MM.1S (cell line): ENCODE results near the gene DPP6.

Experiments used
- CTCF ChIP-seq: fragments of 300-600 bp; sonication (generic); IDR thresholded peaks from 2 replicates; pipeline ENCODE4 v1.5.1; 2016; ENCODE audit warnings: antibody characterized with exemption, low read length, mixed read lengths
- EZH2 ChIP-seq: fragments of 300-600 bp; sonication (generic); optimal IDR thresholded peaks from 2 replicates; pipeline ENCODE3; 2017; ENCODE audit warnings: low read depth, mild to moderate bottlenecking, antibody characterized with exemption, low read length, mixed read lengths
- EZH2phosphoT487 ChIP-seq: fragments of 300-600 bp; sonication (generic); IDR thresholded peaks from 2 replicates; pipeline ENCODE4 v1.6.1; 2018; ENCODE audit warnings: antibody characterized with exemption, low read length

GRCh38 chr7:154431045-154431444, 378.8 kb downstream of the DPP6 start:
- TF ChIP-seq CTCF: no peak
- no peak for TF ChIP-seq EZH2
- no peak for TF ChIP-seq EZH2phosphoT487
